Measurements from ENCODE around the gene SERPINH1.

SERPINH1 gene

GRCh38 chr11:75600356-75600755 is 38.3 kb downstream of the SERPINH1 start:
- H3K27ac ChIP-seq: no peak overlapping the region
- TF ChIP-seq CTCF (conservative IDR thresholded peaks at IDR 0.05): no peak

GRCh38 chr11:75601494-75601893 is 39.4 kb downstream of the SERPINH1 start:
- TF ChIP-seq CTCF (conservative IDR thresholded peaks at IDR 0.05): no peak
- no peak overlapping the region for H3K27ac ChIP-seq

- no peak overlapping the region for H3K27ac ChIP-seq
- no peak for TF ChIP-seq CTCF (conservative IDR thresholded peaks at IDR 0.05)
Observed at GRCh38 chr11:75602951-75603350, 40.9 kb downstream of the SERPINH1 start.

GRCh38 chr11:75603791-75604736 is 42.0 kb downstream of the SERPINH1 start:
- H3K27ac ChIP-seq: no peak overlapping the region
- no peak for TF ChIP-seq CTCF (conservative IDR thresholded peaks at IDR 0.05)

- H3K27ac ChIP-seq: no peak overlapping the region
- TF ChIP-seq CTCF (conservative IDR thresholded peaks at IDR 0.05): no peak
Observed at GRCh38 chr11:75606099-75606498, 44.0 kb downstream of the SERPINH1 start.

GRCh38 chr11:75611823-75612222 is 49.8 kb downstream of the SERPINH1 start:
- no peak for TF ChIP-seq CTCF (conservative IDR thresholded peaks at IDR 0.05)
- no peak overlapping the region for H3K27ac ChIP-seq

- no peak overlapping the region for H3K27ac ChIP-seq
Observed at GRCh38 chr11:75615751-75616150, 53.7 kb downstream of the SERPINH1 start.

More at GRCh38 chr11:75615751-75616150, 53.7 kb downstream of the SERPINH1 start:
- no peak for TF ChIP-seq CTCF (conservative IDR thresholded peaks at IDR 0.05)

Measured in VCaP (cell line).